ENCODE measurements around the gene ADAMTSL5. TPM values are rescaled to one million over a fixed set of nuclear protein-coding genes. Genes with fewer than 3 reads are reported as not detected.
A peak's percentile ranks its signal among the peaks of the same experiment; 100 is the strongest.

ADAMTSL5 gene
- total RNA-seq, 4 donors from 2014 or later: 0.83 to 4.1 (median 2.4) TPM

- H3K4me3 ChIP-seq: peak overlapping the region; percentile 48
- H3K27ac ChIP-seq: no peak overlapping the region
Observed at GRCh38 chr19:1511318-1512317, 1.2 kb downstream of the ADAMTSL5 start.

GRCh38 chr19:1510807-1511206 lies 2.0 kb downstream of the ADAMTSL5 start:
- WGBS: 29% methylated on average over 7 of the region's 9 CpGs
- Histone ChIP-seq H3K9me3 (no peaks in the 10 kb centered on the region), H3K4me3 (no peak overlapping the region), H3K27me3 (peaks cover 23% of the 10 kb centered on the region), H3K4me1 (peaks cover 45% of the 10 kb centered on the region), H3K27ac (no peak overlapping the region), H3K36me3 (no peaks in the 10 kb centered on the region)
- no peak for DNase-seq (ENCODE audit: low spot score in 2 of 2)
- TF ChIP-seq CTCF (IDR thresholded peaks at IDR 0.05) (no peak), POLR2A (IDR thresholded peaks at IDR 0.05) (no peak), EP300 (IDR thresholded peaks at IDR 0.05) (no peak), POLR2AphosphoS5 (IDR thresholded peaks at IDR 0.05) (no peak)

More at GRCh38 chr19:1511318-1512317, 1.2 kb downstream of the ADAMTSL5 start:
- Histone ChIP-seq H3K4me1 (peaks cover 45% of the 10 kb centered on the region), H3K9me3 (no peaks in the 10 kb centered on the region), H3K36me3 (no peaks in the 10 kb centered on the region), H3K27me3 (peaks cover 23% of the 10 kb centered on the region)
- WGBS: 56% methylated on average over 17 of the region's 22 CpGs
- DNase-seq (ENCODE audit: low spot score in 2 of 2): no peak
- no peak for TF ChIP-seq CTCF (IDR thresholded peaks at IDR 0.05)
- TF ChIP-seq POLR2A (IDR thresholded peaks at IDR 0.05): no peak

GRCh38 chr19:1510442-1510806 lies 2.4 kb downstream of the ADAMTSL5 start:
- peaks cover 45% of the 10 kb centered on the region for H3K4me1 ChIP-seq
- no peaks in the 10 kb centered on the region for H3K9me3 ChIP-seq
- no peak overlapping the region for H3K27ac ChIP-seq
- no peak overlapping the region for H3K4me3 ChIP-seq
- 40% methylated on average over 1 of the region's 25 CpGs for WGBS
- TF ChIP-seq CTCF (IDR thresholded peaks at IDR 0.05) (no peak), EP300 (IDR thresholded peaks at IDR 0.05) (no peak), POLR2A (IDR thresholded peaks at IDR 0.05) (no peak), POLR2AphosphoS5 (IDR thresholded peaks at IDR 0.05) (no peak)
- no peaks in the 10 kb centered on the region for H3K36me3 ChIP-seq
- no peak for DNase-seq (ENCODE audit: low spot score in 2 of 2)
- H3K27me3 ChIP-seq: peaks cover 23% of the 10 kb centered on the region

GRCh38 chr19:1509602-1510441 lies 3.0 kb downstream of the ADAMTSL5 start:
- 50% methylated on average over 11 of the region's 11 CpGs for WGBS
- H3K4me3 ChIP-seq: no peak overlapping the region
- H3K27me3 ChIP-seq: peaks cover 23% of the 10 kb centered on the region
- H3K9me3 ChIP-seq: no peaks in the 10 kb centered on the region
- no peaks in the 10 kb centered on the region for H3K36me3 ChIP-seq
- TF ChIP-seq POLR2A (IDR thresholded peaks at IDR 0.05) (no peak), POLR2AphosphoS5 (IDR thresholded peaks at IDR 0.05) (no peak), EP300 (IDR thresholded peaks at IDR 0.05) (no peak), CTCF (IDR thresholded peaks at IDR 0.05) (no peak)
- peaks cover 45% of the 10 kb centered on the region for H3K4me1 ChIP-seq
- H3K27ac ChIP-seq: no peak overlapping the region
- no peak for DNase-seq (ENCODE audit: low spot score in 2 of 2)

GRCh38 chr19:1508507-1508856 lies 4.3 kb downstream of the ADAMTSL5 start:
- Histone ChIP-seq H3K27me3 (peaks cover 28% of the 10 kb centered on the region), H3K4me3 (peak overlapping the region; percentile 34), H3K27ac (no peak overlapping the region)

More at GRCh38 chr19:1508507-1508856, 4.3 kb downstream of the ADAMTSL5 start:
- Histone ChIP-seq H3K9me3 (no peaks in the 10 kb centered on the region), H3K4me1 (peaks cover 47% of the 10 kb centered on the region), H3K36me3 (no peaks in the 10 kb centered on the region)
- TF ChIP-seq POLR2AphosphoS5 (IDR thresholded peaks at IDR 0.05): no peak
- no peak for TF ChIP-seq EP300 (IDR thresholded peaks at IDR 0.05)
- no peak for TF ChIP-seq CTCF (IDR thresholded peaks at IDR 0.05)
- no peak for TF ChIP-seq POLR2A (IDR thresholded peaks at IDR 0.05)
- no peak for DNase-seq (ENCODE audit: low spot score in 2 of 2)
- 26% methylated on average over 5 of the region's 12 CpGs for WGBS

All from suprapubic skin (tissue), 4 donors.